Measurements from ENCODE around the gene CNOT4.

Gene CNOT4

DNA sequence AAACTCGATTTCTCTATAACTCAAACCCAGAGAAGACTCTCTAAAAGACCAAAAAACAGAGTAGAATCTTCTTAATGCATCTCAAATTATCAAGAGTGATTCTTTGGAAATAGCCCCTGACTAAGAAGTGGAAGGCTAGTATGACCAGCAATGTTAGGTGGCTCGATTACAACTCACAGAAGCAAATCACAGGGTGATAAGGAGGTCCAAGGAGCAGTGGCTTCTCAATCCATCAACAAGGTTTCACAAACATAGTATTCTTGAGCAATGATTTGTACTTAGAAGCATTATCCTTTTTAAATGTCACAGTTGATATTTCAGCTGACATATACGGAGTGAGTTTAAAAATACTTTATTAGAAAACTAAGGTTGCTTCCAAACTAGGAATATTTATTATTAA lies 127.7 kb downstream of the CNOT4 start:
- in situ Hi-C loops (cut with HindIII; ENCODE audit: low sequenced_read_pairs), result no loop called here
- DNase-seq (ENCODE audit: low read depth, low spot score), result no peak
- TF ChIP-seq, protein P1, sequence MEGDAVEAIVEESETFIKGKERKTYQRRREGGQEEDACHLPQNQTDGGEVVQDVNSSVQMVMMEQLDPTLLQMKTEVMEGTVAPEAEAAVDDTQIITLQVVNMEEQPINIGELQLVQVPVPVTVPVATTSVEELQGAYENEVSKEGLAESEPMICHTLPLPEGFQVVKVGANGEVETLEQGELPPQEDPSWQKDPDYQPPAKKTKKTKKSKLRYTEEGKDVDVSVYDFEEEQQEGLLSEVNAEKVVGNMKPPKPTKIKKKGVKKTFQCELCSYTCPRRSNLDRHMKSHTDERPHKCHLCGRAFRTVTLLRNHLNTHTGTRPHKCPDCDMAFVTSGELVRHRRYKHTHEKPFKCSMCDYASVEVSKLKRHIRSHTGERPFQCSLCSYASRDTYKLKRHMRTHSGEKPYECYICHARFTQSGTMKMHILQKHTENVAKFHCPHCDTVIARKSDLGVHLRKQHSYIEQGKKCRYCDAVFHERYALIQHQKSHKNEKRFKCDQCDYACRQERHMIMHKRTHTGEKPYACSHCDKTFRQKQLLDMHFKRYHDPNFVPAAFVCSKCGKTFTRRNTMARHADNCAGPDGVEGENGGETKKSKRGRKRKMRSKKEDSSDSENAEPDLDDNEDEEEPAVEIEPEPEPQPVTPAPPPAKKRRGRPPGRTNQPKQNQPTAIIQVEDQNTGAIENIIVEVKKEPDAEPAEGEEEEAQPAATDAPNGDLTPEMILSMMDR (IDR thresholded peaks at IDR 0.05; ENCODE audit: low read depth, low read length), result no peak
- H3K4me3 ChIP-seq (ENCODE audit: low read depth, low read length), result no peak overlapping the region

DNA sequence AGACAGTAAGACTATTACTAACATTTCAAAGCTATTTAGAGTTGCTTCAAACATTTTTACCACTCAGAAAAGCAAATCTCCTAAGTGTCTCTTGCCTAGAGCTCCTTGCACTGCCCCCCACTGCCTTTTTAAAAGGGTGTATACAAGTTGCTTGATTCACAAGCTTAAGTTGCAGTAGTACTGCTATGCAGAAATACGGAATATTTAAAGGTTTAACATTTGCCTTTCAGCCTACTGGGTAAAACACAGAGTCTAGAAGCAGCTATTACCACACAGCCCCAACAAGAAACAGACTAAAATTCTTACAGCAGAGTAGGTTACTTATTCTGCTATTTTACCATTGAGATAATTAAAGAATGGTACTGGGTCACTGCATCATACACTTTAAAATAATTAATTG lies 128.5 kb downstream of the CNOT4 start:
- H3K4me3 ChIP-seq (ENCODE audit: low read depth, low read length), result no peak overlapping the region
- in situ Hi-C loops (cut with HindIII; ENCODE audit: low sequenced_read_pairs), result no loop called here
- TF ChIP-seq, protein P1 (IDR thresholded peaks at IDR 0.05; ENCODE audit: low read depth, low read length), result no peak
- no peak for DNase-seq (ENCODE audit: low read depth, low spot score)

DNA sequence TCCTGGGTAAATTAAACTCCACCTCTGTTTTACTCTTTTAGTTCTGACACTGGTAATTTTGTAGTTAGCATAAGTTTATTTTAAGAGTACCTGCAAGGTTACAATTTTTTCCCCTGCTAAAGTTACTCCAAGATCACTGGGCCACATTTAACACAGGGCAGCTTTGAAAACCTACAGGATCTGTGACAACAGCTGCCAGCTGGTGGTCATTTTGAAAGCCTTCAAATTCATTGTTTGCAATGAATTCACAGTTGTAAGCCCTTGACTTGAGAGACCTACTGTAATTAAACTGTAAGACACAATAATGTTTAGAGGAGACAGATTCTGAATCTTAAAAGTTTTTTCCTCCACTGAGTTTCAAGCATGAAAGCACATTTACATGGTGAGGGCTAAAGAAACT lies 129.6 kb downstream of the CNOT4 start:
- no peak overlapping the region for H3K4me3 ChIP-seq (ENCODE audit: low read depth, low read length)
- in situ Hi-C loops (cut with HindIII; ENCODE audit: low sequenced_read_pairs), result no loop called here
- no peak for DNase-seq (ENCODE audit: low read depth, low spot score)
- TF ChIP-seq, protein P1 (IDR thresholded peaks at IDR 0.05; ENCODE audit: low read depth, low read length), result no peak

DNA sequence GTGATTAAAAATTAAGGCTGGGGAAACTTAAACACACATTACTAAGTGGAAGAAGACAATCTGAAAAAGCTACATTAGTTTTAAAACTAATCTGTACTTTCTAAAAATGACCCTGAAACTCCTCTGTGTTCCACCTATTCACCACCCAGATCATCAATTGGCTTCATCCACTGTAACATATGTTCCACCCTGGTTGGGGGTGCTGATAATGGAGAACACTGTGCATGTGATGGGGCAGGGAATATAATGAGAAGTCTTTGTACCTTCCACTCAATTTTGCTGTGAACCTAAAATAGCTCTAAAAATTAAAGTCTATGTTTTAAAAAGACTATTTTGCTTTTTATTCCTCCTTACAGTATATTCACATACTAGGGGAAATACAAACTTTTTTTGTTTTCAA lies 132.7 kb downstream of the CNOT4 start:
- TF ChIP-seq, protein P1 (IDR thresholded peaks at IDR 0.05; ENCODE audit: low read depth, low read length), result no peak
- no peak overlapping the region for H3K4me3 ChIP-seq (ENCODE audit: low read depth, low read length)
- DNase-seq (ENCODE audit: low read depth, low spot score), result no peak
- in situ Hi-C loops (cut with HindIII; ENCODE audit: low sequenced_read_pairs), result no loop called here

DNA sequence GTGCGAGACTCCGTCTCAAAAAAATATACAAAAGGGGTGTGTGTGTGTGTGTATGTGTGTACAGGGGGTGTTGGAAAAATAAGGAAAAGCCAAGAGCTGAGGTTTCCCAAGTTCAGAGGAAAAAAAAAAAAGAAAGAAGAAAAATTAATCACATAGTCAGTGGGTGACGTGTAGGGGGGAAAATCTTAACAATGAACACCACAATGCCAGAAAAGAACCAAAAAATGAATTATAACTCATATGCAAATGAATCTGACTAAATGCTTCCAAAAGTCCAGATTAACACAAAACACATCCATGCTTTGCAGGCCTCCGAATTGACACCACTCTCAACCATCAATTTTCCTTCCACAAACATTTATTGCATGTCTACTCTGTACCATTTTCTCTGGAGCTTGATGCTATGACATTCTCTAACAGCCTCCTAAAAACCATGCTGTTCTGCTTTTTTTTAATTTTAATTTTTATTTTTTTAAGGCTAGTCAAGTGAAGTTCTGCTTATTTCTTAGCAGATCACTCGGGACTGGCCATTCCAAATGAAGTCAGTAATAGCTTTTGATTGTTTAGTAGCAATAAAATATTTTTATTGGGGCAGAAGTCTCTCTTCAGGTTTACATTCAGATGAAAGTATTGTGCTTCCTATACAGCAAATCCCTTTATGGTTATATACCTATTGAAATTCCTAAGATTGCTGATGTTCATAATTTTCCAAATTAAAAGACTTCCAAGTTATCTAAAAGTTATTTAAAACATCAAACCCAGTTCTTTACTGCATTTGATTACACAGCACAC lies 133.8 kb downstream of the CNOT4 start:
- in situ Hi-C loops (cut with HindIII; ENCODE audit: low sequenced_read_pairs), result no loop called here

DNA sequence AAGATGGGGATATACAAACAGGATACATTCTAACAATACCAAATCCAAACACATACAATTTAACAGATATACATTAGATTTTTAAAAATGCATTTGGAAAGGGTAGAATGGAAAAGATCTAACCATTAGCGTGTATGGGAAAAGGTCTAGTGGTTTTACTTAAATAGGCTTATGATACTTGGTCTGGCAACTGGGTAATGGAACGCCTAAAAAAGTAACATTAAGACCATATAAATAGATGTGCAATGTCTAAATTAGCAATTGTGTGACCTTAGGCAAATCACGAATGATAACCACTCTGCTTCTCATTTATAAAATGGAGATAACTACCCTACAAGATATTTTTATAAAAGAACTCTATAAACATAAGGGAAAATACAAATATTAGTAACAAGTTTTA lies 135.2 kb downstream of the CNOT4 start:
- in situ Hi-C loops (cut with HindIII; ENCODE audit: low sequenced_read_pairs), result no loop called here
- H3K4me3 ChIP-seq (ENCODE audit: low read depth, low read length), result no peak overlapping the region
- DNase-seq (ENCODE audit: low read depth, low spot score), result no peak
- TF ChIP-seq, protein P1 (IDR thresholded peaks at IDR 0.05; ENCODE audit: low read depth, low read length), result no peak

More for the DNA sequence above, 133.8 kb downstream of the CNOT4 start:
- DNase-seq (ENCODE audit: low read depth, low spot score), result no peak
- TF ChIP-seq, protein P1 (IDR thresholded peaks at IDR 0.05; ENCODE audit: low read depth, low read length), result no peak
- no peak overlapping the region for H3K4me3 ChIP-seq (ENCODE audit: low read depth, low read length)
